ENCODE results near the gene RYR2.

DNA sequence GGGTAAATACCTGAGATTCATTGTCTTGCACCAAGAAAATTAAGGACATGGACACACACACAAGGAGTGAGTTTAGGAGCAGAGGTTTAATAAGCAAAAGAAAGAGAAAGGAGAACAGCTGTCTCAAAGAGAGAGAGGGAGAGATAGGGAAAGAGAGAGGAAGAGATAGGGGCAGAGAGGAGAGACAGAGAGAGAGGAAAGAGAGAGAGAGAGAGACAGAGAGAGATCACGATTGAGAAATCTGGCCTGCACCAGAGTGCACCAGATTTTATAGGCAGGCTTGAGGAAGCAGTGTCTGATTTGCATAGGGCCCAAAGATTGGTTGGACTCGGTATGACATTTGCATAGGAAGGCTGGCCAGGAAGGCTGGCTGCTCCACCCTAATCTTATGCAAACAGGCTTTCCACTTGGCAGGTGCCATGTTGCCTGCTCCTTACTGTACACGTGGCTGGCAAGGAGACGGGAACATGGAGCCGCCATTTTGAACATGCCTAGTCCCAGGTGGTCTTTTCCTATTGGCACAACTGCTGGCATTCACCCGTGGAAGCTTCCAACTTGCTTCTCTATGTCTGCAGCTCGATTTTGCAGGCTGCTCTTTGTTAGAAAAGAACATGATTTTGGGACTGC, 428.8 kb downstream of the RYR2 start:
- TF ChIP-seq, protein P1, sequence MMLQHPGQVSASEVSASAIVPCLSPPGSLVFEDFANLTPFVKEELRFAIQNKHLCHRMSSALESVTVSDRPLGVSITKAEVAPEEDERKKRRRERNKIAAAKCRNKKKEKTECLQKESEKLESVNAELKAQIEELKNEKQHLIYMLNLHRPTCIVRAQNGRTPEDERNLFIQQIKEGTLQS (IDR thresholded peaks at IDR 0.05; ENCODE audit: insufficient read depth, low read depth, low read length), result no peak
- TF ChIP-seq HDAC6 (IDR thresholded peaks at IDR 0.05; ENCODE audit: low read depth, low read length) (no peak), RAD21 (IDR thresholded peaks at IDR 0.05 in 1 of 2, conservative IDR thresholded peaks at IDR 0.05 in 1 of 2; ENCODE audit: low read depth in 2 of 2, low read length in 2 of 2) (no peak), E2F6 (IDR thresholded peaks at IDR 0.05) (no peak), JUND (IDR thresholded peaks at IDR 0.05; ENCODE audit: low read length) (no peak), EZH2 (IDR thresholded peaks at IDR 0.05; ENCODE audit: low read depth, low read length, severe bottlenecking) (no peak), SIN3A (conservative IDR thresholded peaks at IDR 0.05 in 1 of 2, IDR thresholded peaks at IDR 0.05 in 1 of 2; ENCODE audit: low read depth in 1 of 2, low read length in 2 of 2) (no peak), CTBP2 (IDR thresholded peaks at IDR 0.05; ENCODE audit: borderline replicate concordance, insufficient read depth, insufficient read length, low read length) (no peak), SAP30 (IDR thresholded peaks at IDR 0.05; ENCODE audit: insufficient read depth, insufficient replicate concordance, low read length) (no peak)
- TF ChIP-seq, protein P2, sequence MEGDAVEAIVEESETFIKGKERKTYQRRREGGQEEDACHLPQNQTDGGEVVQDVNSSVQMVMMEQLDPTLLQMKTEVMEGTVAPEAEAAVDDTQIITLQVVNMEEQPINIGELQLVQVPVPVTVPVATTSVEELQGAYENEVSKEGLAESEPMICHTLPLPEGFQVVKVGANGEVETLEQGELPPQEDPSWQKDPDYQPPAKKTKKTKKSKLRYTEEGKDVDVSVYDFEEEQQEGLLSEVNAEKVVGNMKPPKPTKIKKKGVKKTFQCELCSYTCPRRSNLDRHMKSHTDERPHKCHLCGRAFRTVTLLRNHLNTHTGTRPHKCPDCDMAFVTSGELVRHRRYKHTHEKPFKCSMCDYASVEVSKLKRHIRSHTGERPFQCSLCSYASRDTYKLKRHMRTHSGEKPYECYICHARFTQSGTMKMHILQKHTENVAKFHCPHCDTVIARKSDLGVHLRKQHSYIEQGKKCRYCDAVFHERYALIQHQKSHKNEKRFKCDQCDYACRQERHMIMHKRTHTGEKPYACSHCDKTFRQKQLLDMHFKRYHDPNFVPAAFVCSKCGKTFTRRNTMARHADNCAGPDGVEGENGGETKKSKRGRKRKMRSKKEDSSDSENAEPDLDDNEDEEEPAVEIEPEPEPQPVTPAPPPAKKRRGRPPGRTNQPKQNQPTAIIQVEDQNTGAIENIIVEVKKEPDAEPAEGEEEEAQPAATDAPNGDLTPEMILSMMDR (IDR thresholded peaks at IDR 0.05; ENCODE audit: control extremely low read depth in 1 of 3, insufficient read depth in 1 of 3, low read depth in 1 of 3, low read length in 3 of 3), result no peak
